Measurements from ENCODE around the gene KIF2A.

The KIF2A gene

GRCh38 chr5:62386824-62387223 is 80.8 kb downstream of the KIF2A start:
- DNase-seq = no peak

- DNase-seq = no peak
These were observed 89.4 kb downstream of the KIF2A start for GRCh38 chr5:62395210-62395950.

- peak; percentile 93 for DNase-seq
These were observed 97.6 kb downstream of the KIF2A start, which contains the start of gene DIMT1 for GRCh38 chr5:62403411-62404250. TSS of gene DIMT1 (minus strand) at chr5:62403905. CDS start at chr5:62403772, 133 bp downstream.

- peak; percentile 99 for DNase-seq
These were observed 106.7 kb downstream of the KIF2A start, which contains the start of gene IPO11 for GRCh38 chr5:62412549-62413329. TSS of gene IPO11 (plus strand) at chr5:62412763. CDS start at chr5:62437280, 24,517 bp downstream.

- no peak for DNase-seq
These were observed 107.7 kb downstream of the KIF2A start for GRCh38 chr5:62413711-62414110.

GRCh38 chr5:62418462-62419076 is 112.6 kb downstream of the KIF2A start:
- no peak for DNase-seq

GRCh38 chr5:62419609-62420008 is 113.6 kb downstream of the KIF2A start:
- DNase-seq = no peak

GRCh38 chr5:62421414-62421813 is 115.4 kb downstream of the KIF2A start:
- no peak for DNase-seq

- DNase-seq = no peak
These were observed 118.8 kb downstream of the KIF2A start for GRCh38 chr5:62424763-62425162.

GRCh38 chr5:62431735-62432620 is 126.0 kb downstream of the KIF2A start:
- no peak for DNase-seq

- no peak for DNase-seq
These were observed 126.6 kb downstream of the KIF2A start for GRCh38 chr5:62432621-62433064.
